Cortex of kidney (tissue), 1 donor: Measurements from ENCODE around the gene ARL17A.
"Not testable (repeated sequence)": the region's sequence is repeated elsewhere in the genome, so short reads cannot be mapped to it uniquely, and the experiment has no call there.

Experiments used
- DNase-seq: peaks from one replicate; lab custom pipeline; 2025; lab: John Stamatoyannopoulos, UW

The ARL17A gene

GRCh38 chr17:46548607-46549006 is 30.9 kb downstream of the ARL17A start:
- DNase-seq = not testable (repeated sequence)

DNA sequence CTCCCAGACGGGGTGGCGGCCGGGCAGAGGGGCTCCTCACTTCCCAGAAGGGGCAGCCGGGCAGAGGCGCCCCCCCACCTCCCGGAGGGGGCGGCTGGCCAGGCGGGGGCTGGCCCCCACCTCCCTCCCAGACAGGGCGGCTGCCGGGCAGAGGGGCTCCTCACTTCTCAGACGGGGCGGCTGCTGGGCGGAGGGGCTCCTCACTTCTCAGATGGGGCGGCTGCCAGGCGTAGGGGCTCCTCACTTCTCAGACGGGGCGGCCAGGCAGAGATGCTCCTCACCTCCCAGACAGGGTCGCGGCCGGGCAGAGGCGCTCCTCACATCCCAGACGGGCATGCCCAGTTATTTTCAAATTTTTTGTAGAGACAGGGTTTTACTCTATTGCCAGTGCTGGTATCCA is 44.8 kb downstream of the ARL17A start:
- DNase-seq = not testable (repeated sequence)

DNA sequence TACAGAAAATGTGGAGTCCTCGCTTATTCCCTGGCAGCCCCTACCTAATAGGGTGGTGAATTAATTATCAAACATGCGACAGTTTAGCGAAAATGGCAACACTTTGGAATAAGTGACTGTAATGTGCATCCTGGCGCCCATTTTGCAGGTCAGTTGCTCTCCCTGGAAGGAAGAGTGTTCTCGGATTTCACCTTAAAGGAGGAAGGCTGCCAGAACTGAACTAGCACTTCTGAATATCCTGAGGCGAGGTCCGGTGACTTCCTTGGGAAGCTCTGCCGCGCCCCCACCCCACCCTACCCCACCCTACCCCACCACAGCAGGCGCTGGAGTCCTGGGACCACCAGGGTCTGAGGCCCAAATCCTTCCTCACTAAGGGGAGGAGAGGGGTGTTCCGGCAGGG is 67.3 kb downstream of the ARL17A start, which contains the start of gene LRRC37A2:
TSS of gene LRRC37A2 (plus strand) at position 301 of the 400 bp plus-strand sequence. CDS start 245 bp downstream, outside the sequence.
- not testable (repeated sequence) for DNase-seq

DNA sequence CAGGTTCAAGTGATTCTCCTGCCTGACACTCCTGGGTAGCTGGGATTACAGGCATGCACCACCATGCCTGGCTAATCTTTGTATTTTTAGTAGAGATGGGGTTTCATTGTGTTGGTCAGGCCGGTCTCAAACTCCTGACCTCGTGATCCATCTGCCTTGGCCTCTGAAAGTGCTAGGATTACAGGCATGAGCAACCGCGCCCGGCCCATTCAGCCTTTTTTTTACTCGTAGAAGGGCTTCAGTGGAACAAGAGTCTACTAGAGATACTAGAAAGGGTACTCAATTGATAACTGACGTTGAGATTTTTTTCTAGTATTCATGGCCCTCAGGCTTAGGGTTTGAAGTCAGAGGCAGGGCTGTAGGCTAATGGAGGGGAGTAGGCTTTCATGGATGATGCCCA is 73.6 kb downstream of the ARL17A start:
- DNase-seq = not testable (repeated sequence)

DNA sequence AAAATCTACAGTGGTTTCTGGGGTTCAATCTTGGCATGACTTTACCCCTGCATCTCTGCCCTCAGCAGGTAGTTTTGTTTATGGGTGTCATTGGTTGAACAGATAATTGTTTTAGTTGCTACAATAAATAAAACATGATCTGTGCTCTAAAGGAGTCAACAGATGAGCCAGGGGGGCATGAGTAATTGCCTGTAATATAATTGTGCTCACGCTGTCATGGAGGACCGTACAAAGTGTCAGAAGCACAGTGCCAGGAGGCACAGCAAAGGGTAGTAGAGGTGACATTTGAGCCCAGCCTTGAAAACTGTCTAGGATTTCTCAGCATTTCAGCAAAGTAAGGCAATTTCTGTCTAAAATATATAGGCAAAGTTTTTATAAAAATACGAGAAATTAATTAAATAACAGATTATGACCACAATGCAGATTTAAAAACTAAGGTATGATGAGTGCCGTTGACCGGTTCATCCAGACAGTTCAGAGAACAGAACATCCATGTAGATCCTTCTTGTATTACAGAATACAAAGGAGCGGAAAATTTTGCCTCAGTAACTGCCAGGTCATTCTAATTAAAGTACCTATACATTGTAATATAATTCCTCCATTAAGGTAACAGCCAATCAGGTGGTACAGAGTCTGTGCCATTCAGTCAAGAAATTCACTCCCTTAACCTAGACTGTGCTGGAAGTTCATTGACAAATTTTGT is 79.9 kb downstream of the ARL17A start:
- DNase-seq = not testable (repeated sequence)

DNA sequence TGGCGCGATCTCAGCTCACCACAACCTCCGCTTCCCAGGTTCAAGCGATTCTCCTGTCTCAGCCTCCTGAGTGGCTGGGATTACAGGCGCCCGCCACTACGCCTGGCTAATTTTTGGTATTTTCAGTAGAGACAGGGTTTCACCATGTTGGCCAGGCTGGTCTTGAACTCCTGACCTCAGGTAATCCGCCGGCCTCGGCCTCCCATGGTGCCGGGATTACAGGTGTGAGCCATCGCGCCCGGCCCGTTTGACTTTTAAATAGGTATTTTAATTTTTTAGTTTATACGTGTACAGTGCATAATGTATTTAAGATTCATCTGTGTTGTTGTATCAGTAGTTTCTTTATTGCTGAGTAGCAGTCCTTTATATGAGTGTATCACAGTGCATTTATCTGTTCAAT is 87.5 kb downstream of the ARL17A start:
- DNase-seq = not testable (repeated sequence)

GRCh38 chr17:46481310-46481709 is 98.2 kb downstream of the ARL17A start:
- DNase-seq = not testable (repeated sequence)

GRCh38 chr17:46478823-46479222 is 100.7 kb downstream of the ARL17A start:
- not testable (repeated sequence) for DNase-seq

GRCh38 chr17:46475583-46475982 is 103.9 kb downstream of the ARL17A start:
- not testable (repeated sequence) for DNase-seq

DNA sequence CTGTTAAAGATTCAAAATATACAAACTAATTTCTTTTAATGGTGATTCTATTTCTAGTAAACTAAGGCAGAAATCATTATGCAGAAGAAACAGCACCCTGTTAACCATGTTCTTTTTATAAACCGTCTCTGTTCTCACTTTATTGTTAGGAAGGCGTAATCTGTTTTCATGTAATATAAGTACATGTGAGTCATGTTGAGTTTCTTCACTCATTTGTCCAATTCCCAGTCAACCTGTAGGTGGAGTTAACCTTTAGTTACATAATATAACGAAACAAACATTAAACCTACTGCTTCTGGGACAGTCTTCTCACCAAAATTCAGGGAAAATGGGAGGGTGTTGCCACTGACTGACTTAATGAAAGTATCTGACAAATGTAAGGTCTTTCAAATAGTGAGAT is 105.0 kb downstream of the ARL17A start:
- DNase-seq = not testable (repeated sequence)

DNA sequence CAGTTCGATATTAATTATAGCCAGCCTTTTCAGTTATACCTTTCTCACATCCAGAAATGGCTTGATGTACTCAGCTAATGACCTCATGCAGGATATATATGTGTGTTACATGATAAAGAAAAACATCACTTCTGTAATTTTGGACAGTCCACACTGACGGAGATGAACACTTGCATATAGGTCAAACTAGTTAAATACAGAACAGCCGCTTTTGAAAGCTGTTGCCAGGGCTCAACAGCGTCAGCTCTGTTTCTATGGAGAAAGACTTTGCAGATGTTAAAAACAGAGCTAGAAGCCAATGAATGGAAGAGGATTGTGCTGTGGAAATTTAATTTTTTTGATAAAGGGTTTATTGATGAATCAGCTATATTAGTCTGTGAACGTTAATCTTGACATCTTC is 111.9 kb downstream of the ARL17A start:
- DNase-seq = not testable (repeated sequence)
